ENCODE results near the gene PPP1R16B.

GRCh38 chr20:38790200-38791053, 15.1 kb upstream of the PPP1R16B start:
- peak; percentile 33 to 68 (median 56) for TF ChIP-seq CTCF (IDR thresholded peaks at IDR 0.05)
- no peak for TF ChIP-seq POLR2A (IDR thresholded peaks at IDR 0.05)

All from right lobe of liver (tissue), 4 donors.